Trophoblast cell (in vitro differentiated cells and primary cell): ENCODE results near the gene CFAP46.

ENCODE experiments used
- DNase-seq, 2 donors: peaks; one replicate each; pipeline ENCODE4 v3.0.0-alpha.2; 2016
- H2AFZ ChIP-seq: 2 replicates; pipeline ENCODE4 v1.6.1; 2013; ENCODE audit warnings: low read length, moderate library complexity, mild to moderate bottlenecking; ENCODE audit not compliant: insufficient read depth, poor library complexity
- H2AK5ac ChIP-seq: 2 replicates; pipeline ENCODE4 v1.6.1; 2013; ENCODE audit warnings: mild to moderate bottlenecking, low read length
- H2BK120ac ChIP-seq: 2 replicates; pipeline ENCODE4 v1.6.1; 2013; ENCODE audit warnings: low read length, mild to moderate bottlenecking, moderate library complexity; ENCODE audit not compliant: insufficient read depth, poor library complexity
- H2BK12ac ChIP-seq: 2 replicates; pipeline ENCODE4 v1.6.1; 2013; ENCODE audit warnings: mild to moderate bottlenecking, low read length, moderate library complexity
- H2BK5ac ChIP-seq: 2 replicates; pipeline ENCODE4 v1.6.1; 2013; ENCODE audit warnings: low read length, low read depth, moderate library complexity, mild to moderate bottlenecking; ENCODE audit not compliant: poor library complexity
- H3K14ac ChIP-seq: 2 replicates; pipeline ENCODE4 v1.6.1; 2013; ENCODE audit warnings: mild to moderate bottlenecking, low read length
- H3K18ac ChIP-seq: 2 replicates; pipeline ENCODE4 v1.6.1; 2013; ENCODE audit warnings: mild to moderate bottlenecking, low read length
- H3K23ac ChIP-seq: 2 replicates; pipeline ENCODE4 v1.6.1; 2013; ENCODE audit warnings: low read length
- H3K27ac ChIP-seq: 2 replicates; pipeline ENCODE4 v1.5.1; 2013; ENCODE audit warnings: low read depth, mild to moderate bottlenecking, inconsistent platforms, low read length, moderate library complexity
- H3K27me3 ChIP-seq: 2 replicates; pipeline ENCODE4 v1.6.1; 2013; ENCODE audit warnings: inconsistent platforms, mild to moderate bottlenecking, low read length, moderate library complexity; ENCODE audit not compliant: insufficient read depth
- H3K36me3 ChIP-seq, 2 experiments: 1 replicate in 1 of 2; 2 replicates in 1 of 2; pipeline ENCODE4 v1.6.1; 2013; ENCODE audit warnings: low read length in 2 of 2, mild to moderate bottlenecking in 2 of 2, moderate library complexity in 1 of 2; ENCODE audit not compliant: insufficient read depth in 2 of 2, control insufficient read depth in 1 of 2
- H3K4ac ChIP-seq: 2 replicates; pipeline ENCODE4 v1.6.1; 2013; ENCODE audit warnings: low read depth, mild to moderate bottlenecking, low read length, moderate library complexity
- H3K4me1 ChIP-seq, 2 experiments: 1 replicate in 1 of 2; 2 replicates in 1 of 2; pipeline ENCODE4 v1.6.1; 2013; ENCODE audit warnings: low read length in 2 of 2, mild to moderate bottlenecking in 2 of 2, moderate library complexity in 1 of 2; ENCODE audit not compliant: insufficient read depth in 2 of 2, control insufficient read depth in 1 of 2
- H3K4me2 ChIP-seq: 2 replicates; pipeline ENCODE4 v1.6.1; 2013; ENCODE audit warnings: inconsistent platforms, mild to moderate bottlenecking, low read length, moderate library complexity
- H3K4me3 ChIP-seq: 2 replicates; pipeline ENCODE4 v1.5.1; 2013; ENCODE audit warnings: mild to moderate bottlenecking, low read depth, low read length, inconsistent platforms
- H3K79me1 ChIP-seq: one replicate; pipeline ENCODE4 v1.6.1; 2013; ENCODE audit warnings: low read length
- H3K79me2 ChIP-seq: 2 replicates; pipeline ENCODE4 v1.6.1; 2013; ENCODE audit warnings: low read length, mild to moderate bottlenecking; ENCODE audit not compliant: control insufficient read depth, insufficient read depth, poor library complexity
- H3K9ac ChIP-seq: 2 replicates; pipeline ENCODE4 v1.6.1; 2013; ENCODE audit warnings: mild to moderate bottlenecking, low read length
- H3K9me3 ChIP-seq: 2 replicates; pipeline ENCODE4 v1.6.1; 2013; ENCODE audit warnings: low read depth, mild to moderate bottlenecking, control low read depth, inconsistent platforms, low read length; ENCODE audit not compliant: insufficient read depth
- H4K12ac ChIP-seq: 2 replicates; pipeline ENCODE4 v1.6.1; 2013; ENCODE audit warnings: low read depth, mild to moderate bottlenecking, low read length, moderate library complexity
- H4K8ac ChIP-seq: 2 replicates; pipeline ENCODE4 v1.6.1; 2013; ENCODE audit warnings: low read depth, mild to moderate bottlenecking, low read length, moderate library complexity
- H4K91ac ChIP-seq: one replicate; pipeline ENCODE4 v1.6.1; 2013; ENCODE audit warnings: low read depth, mild to moderate bottlenecking, low read length, moderate library complexity
- WGBS: extraction: QIAGEN DNeasy Blood & Tissue Kit; methylation state at CpG from one replicate; pipeline ENCODE4 v1.1.7; 2013; ENCODE audit warnings: missing lambda C conversion rate; ENCODE audit not compliant: insufficient read length, insufficient coverage; ENCODE audit errors: extremely low coverage; 5-methylcytosine and 5-hydroxymethylcytosine counted together

The CFAP46 gene

DNA sequence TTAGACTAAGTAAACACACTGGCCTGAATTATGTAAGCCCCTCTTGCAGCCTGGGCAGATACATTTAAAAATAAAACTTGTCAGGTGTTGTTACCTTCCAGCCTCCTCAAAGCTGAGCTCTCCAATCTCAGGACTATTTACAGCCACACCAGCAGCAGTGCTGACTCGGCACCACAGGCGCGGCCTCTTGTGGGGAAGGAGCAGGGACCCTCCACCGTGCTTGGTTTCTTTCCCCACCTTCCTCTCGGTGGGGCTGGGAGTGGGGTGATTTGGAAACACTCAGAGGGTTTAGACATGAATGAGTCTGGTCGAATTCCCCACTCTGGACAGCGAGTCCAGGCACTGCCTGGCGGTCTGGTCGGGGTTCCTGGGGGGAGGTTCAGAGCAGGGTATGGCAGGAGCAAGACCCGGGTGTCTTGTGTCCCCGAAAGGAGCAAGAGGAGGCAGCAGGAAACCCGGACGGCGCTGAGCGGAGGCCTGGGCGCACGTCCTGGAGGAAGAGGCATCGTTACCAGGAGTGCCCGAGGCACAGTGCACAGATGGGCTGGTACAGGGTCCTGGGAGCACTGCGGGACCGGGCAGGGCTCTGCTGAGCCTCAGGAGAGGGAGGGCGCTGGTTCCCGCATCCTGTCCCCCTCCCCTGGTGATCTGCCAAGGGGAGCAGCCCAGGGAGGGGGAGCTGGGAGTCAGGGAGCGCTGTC, 29.2 kb upstream of the CFAP46 start:
- H3K36me3 ChIP-seq, result no peaks in the 10 kb centered on the region
- no peak overlapping the region for H3K14ac ChIP-seq
- no peak overlapping the region for H3K4me3 ChIP-seq
- H2BK12ac ChIP-seq, result no peak overlapping the region
- no peaks in the 10 kb centered on the region for H3K79me1 ChIP-seq
- no peak overlapping the region for H3K9ac ChIP-seq
- H2BK5ac ChIP-seq, result no peak overlapping the region
- no peak overlapping the region for H3K4ac ChIP-seq
- H3K23ac ChIP-seq, result no peak overlapping the region
- no peaks in the 10 kb centered on the region for H3K27me3 ChIP-seq
- peaks cover 10% of the 10 kb centered on the region for H3K9me3 ChIP-seq
- no peak overlapping the region for H2AK5ac ChIP-seq
- H3K4me1 ChIP-seq, result no peaks in the 10 kb centered on the region
- WGBS, result no CpG with 5 or more reads among the region's 24 CpGs
- no peak for DNase-seq
- H3K27ac ChIP-seq, result no peak overlapping the region
- H4K12ac ChIP-seq, result no peak overlapping the region
- H3K4me2 ChIP-seq, result no peak overlapping the region
- no peak overlapping the region for H4K8ac ChIP-seq
- no peak overlapping the region for H4K91ac ChIP-seq
- no peaks in the 10 kb centered on the region for H3K79me2 ChIP-seq
- no peak overlapping the region for H2BK120ac ChIP-seq
- no peak overlapping the region for H3K18ac ChIP-seq
- no peak overlapping the region for H2AFZ ChIP-seq

GRCh38 chr10:132970641-132971438, 28.5 kb upstream of the CFAP46 start:
- WGBS, result no CpG with 5 or more reads among the region's 22 CpGs
- no peak overlapping the region for H4K8ac ChIP-seq

DNA sequence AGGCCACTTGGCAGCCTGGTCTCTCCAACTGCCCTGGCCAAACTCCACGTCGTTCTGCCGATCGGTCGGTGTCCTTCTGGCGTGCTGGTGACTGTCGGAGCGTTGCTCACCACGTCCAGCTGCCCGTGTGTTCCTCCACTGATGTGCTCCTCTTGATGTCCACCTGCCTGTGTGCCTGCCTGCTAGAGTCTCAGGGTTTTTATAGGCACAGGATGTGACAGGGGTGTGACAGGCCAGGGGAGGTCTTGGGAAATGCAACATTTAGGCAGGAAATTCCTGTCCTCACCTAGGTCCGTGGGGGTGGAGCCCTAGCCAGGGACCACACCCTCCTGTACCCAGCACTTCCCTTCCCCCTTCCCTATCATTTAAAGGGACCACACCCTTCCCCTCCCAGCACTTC, 25.2 kb upstream of the CFAP46 start:
- H3K4me2 ChIP-seq, result no peak overlapping the region
- H3K4me3 ChIP-seq, result no peak overlapping the region
- no peaks in the 10 kb centered on the region for H3K79me2 ChIP-seq
- H3K27ac ChIP-seq, result no peak overlapping the region
- H2BK120ac ChIP-seq, result no peak overlapping the region
- no peak overlapping the region for H2AFZ ChIP-seq
- no peak overlapping the region for H3K18ac ChIP-seq
- no peak overlapping the region for H2BK12ac ChIP-seq
- no peak overlapping the region for H4K8ac ChIP-seq
- no peak overlapping the region for H3K4ac ChIP-seq
- H4K91ac ChIP-seq, result no peak overlapping the region
- no peaks in the 10 kb centered on the region for H3K4me1 ChIP-seq
- DNase-seq, result no peak
- WGBS, result no CpG with 5 or more reads among the region's 11 CpGs
- no peak overlapping the region for H3K14ac ChIP-seq
- peaks cover 11% of the 10 kb centered on the region for H3K9me3 ChIP-seq
- H4K12ac ChIP-seq, result no peak overlapping the region
- no peak overlapping the region for H3K9ac ChIP-seq
- H3K36me3 ChIP-seq, result no peaks in the 10 kb centered on the region
- no peak overlapping the region for H3K23ac ChIP-seq
- H3K27me3 ChIP-seq, result no peaks in the 10 kb centered on the region
- H2AK5ac ChIP-seq, result no peak overlapping the region
- no peak overlapping the region for H2BK5ac ChIP-seq
- no peaks in the 10 kb centered on the region for H3K79me1 ChIP-seq

More at GRCh38 chr10:132970641-132971438, 28.5 kb upstream of the CFAP46 start:
- Histone ChIP-seq H3K9me3 (peaks cover 10% of the 10 kb centered on the region), H3K4me3 (no peak overlapping the region), H3K18ac (no peak overlapping the region), H3K36me3 (no peaks in the 10 kb centered on the region), H4K91ac (no peak overlapping the region), H3K23ac (no peak overlapping the region), H3K4me2 (no peak overlapping the region), H3K14ac (no peak overlapping the region), H2BK12ac (no peak overlapping the region), H2AFZ (no peak overlapping the region), H3K79me1 (no peaks in the 10 kb centered on the region), H2BK120ac (no peak overlapping the region), H2AK5ac (no peak overlapping the region), H3K4ac (no peak overlapping the region), H3K27ac (no peak overlapping the region), H3K79me2 (no peaks in the 10 kb centered on the region), H3K9ac (no peak overlapping the region), H3K4me1 (no peaks in the 10 kb centered on the region), H4K12ac (no peak overlapping the region), H2BK5ac (no peak overlapping the region), H3K27me3 (no peaks in the 10 kb centered on the region)
- no peak for DNase-seq

DNA sequence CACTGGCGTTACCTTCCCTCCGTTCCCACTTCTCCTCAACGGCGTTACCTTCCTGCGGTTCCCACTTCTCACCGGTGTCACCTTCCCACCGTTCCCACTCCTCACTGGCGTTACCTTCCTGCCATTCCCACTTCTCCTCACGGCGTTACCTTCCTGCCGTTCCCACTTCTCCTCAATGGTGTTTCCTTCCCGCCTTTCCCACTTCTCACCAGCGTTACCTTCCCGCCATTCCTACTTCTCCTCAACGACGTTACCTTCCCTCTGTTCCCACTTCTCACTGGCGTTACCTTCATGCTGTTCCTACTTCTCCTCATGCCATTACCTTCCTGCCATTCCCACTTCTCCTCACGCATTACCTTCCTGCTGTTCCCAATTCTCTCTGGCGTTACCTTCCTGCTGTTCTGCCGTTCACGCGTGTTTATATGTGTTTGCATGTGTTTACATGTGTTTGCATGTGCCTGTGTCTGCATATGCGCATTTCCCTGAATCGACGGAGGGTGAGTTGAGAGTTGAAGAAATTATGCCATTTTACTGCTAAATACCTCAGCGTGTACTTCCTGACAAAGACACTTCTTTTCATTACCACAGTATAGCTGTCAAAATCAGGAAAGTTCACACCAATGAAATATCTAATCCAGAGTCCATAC, 23.2 kb upstream of the CFAP46 start:
- Histone ChIP-seq H3K9ac (no peak overlapping the region), H3K79me2 (no peaks in the 10 kb centered on the region), H3K4me2 (no peak overlapping the region), H4K8ac (no peak overlapping the region), H4K91ac (no peak overlapping the region), H3K14ac (no peak overlapping the region), H4K12ac (no peak overlapping the region), H2BK5ac (no peak overlapping the region), H3K4ac (no peak overlapping the region), H2BK12ac (no peak overlapping the region), H3K4me3 (no peak overlapping the region), H3K18ac (no peak overlapping the region), H2BK120ac (no peak overlapping the region), H3K36me3 (no peaks in the 10 kb centered on the region), H3K79me1 (no peaks in the 10 kb centered on the region), H3K27ac (no peak overlapping the region), H3K9me3 (peaks cover 8% of the 10 kb centered on the region), H2AK5ac (no peak overlapping the region), H3K23ac (no peak overlapping the region), H3K27me3 (no peaks in the 10 kb centered on the region), H2AFZ (no peak overlapping the region), H3K4me1 (peaks cover 2 to 4% of the 10 kb centered on the region in 2 experiments)
- DNase-seq, result no peak
- WGBS, result 100% methylated on average over 3 of the region's 26 CpGs
